ENCODE measurements around the gene MYLK2.
"Not testable (repeated sequence)": the region's sequence is repeated elsewhere in the genome, so short reads cannot be mapped to it uniquely, and the experiment has no call there.

MYLK2 gene

DNA sequence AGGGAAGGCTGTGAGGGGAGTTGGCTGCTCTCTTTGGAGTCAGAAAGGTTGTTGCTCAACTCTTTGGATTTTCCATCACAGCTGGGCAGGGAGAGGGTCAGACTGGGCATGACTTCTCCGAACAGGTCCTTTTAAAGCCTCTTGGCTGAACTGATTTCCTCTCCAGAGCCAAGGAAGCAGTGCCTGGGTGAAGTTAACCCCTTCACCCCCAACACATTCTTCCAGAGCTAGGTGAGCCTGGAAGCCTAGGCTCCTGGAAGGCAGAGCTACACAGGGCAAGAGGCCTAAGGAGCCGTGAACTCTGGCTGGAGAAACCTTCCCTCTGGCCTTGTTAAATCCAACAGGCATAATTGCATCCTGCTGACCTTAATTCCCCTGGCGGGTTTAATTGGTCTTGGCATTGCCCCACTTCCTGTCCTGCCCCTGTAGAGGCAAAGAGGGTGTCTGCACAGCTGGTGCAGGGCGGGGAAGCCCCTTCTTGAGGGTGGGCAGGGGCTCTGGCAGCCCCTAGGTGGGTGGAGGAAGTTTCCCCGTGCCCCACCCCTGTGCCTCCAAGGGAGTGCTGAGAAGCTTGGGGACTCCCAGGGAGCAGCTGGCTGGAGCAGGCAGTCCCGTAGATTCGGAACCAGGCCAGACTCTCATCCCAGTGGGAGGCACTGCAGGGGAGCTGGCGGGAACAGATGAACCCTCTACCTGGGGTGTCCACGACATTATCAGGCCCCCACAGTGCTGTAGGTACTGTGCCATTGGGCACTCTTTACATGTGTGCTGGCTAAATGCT lies 3.6 kb upstream of the MYLK2 start:
- peak in 1 of 58 donors; percentile 30 for DNase-seq

DNA sequence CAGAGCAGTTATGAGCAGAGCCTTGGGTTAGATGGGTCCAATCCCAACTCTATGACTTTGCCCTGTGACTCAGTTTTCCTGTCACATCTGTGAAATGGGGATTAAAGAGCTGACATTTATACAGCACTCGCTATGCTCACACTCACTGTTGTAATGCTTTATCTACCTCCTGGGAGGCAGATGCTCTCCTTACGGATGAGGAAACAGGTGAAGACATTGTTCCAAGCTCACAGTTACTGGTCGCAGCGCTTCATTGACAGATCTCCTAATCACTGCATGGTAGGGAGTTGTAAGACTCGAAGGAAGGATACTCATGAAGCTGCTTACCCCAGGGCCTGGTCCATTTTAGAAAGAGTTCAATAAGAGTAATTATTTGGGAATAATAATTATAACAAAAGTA lies 2.9 kb upstream of the MYLK2 start:
- DNase-seq: no peak

DNA sequence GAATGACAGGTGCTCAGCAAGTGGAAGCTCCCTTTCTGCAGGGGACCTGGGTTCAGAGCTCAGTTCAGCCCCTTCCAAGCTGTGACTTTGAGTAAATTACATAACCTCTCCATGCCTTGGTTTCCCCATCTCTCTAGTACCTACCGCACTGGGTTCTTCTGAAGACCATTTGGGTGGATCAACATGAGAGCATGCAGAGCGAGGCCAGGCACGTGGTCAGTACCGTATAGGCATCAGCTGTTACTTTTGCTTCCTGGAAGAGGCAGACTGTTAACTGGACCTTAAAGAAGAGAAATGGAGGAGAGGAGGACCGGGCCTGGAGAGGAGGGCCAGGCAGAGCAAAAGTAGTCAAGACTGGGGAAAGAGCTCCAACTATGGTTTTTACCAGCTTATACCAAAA lies 1.7 kb upstream of the MYLK2 start:
- no peak for DNase-seq

DNA sequence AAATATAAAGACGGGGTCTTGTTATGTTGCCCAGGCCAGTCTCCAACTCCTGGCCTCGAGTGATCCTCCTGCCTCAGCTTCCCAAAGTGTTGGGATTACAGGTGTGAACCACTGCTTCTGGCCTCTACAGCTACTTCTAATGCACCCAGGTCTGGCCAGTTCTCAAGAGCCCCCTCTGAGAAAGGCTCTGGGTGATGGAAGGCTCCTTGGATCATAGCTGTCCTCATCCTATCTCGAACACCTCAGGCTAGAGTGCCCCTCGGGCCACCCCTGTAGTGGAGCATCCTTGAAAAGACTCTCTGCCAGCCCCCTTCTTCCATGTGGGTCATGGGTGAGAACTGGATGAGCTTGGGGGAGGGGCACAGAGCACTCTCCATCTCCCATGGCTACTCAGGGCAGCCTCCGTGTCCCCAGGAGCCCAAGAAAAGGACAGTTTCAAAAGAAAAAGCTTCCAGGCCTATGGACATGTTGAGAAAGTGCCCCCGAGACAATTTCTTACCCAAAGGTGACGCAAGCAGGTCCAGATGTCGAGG lies 714 bp upstream of the MYLK2 start:
- no peak for DNase-seq

DNA sequence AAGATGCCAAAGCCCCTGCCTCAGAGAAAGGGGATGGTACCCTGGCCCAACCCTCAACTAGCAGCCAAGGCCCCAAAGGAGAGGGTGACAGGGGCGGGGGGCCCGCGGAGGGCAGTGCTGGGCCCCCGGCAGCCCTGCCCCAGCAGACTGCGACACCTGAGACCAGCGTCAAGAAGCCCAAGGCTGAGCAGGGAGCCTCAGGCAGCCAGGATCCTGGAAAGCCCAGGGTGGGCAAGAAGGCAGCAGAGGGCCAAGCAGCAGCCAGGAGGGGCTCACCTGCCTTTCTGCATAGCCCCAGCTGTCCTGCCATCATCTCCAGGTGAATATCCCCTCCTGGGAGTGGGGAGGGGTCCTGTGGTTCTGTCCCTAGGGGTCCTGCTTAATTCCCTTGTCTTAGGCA lies 1.1 kb downstream of the MYLK2 start:
- DNase-seq: no peak

DNA sequence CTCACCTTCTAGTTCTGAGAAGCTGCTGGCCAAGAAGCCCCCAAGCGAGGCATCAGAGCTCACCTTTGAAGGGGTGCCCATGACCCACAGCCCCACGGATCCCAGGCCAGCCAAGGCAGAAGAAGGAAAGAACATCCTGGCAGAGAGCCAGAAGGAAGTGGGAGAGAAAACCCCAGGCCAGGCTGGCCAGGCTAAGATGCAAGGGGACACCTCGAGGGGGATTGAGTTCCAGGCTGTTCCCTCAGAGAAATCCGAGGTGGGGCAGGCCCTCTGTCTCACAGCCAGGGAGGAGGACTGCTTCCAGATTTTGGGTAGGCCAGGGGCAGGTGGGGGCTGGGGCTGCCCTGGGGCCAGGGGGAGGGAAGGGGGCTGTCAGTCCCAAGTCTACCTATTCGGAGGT lies 2.3 kb downstream of the MYLK2 start:
- DNase-seq: no peak

DNA sequence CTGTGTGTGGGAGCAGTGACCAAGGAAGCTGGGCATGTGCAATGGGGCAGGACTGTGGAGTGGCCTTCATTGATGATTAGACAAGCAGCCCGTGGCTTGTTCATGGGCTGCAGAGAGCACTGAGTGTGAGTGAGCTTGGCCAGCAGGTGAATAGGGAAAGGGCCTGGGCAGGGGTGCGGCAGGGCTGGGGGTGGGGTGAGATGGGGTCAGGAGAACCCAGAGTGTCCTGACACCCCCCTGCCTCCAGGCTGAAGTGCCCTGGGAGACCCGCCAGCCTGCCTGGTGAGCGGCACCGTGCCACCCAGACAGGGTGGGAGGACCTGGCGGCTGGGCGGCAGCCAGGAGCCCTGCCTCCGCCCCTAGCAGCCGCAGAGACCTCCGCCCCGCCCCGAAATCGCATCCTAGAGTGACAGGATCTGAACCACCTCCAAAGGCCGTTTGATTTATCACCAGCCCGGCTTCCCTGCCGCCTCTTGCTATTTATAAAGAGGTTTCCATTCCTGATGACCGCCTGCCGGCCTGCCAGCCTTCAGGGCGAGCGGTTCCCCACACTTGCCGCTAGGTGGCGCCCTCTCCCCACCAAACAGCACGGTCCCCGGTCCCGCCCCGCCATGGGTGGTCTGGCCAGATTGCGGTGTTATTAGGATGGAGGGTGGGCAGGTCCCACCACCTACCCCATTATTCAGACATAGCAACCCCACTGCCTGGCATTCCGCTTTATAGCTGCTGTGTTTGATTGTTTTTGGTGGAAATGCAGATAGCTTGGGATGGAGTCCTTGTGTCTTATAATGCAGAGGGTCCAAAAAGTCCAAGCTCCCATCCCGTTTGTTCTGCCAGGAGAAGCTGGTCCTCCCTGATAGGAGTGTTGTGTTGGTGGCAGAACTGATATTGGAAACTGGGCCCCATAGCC lies 3.5 kb downstream of the MYLK2 start:
- peak in 56 of 58 donors; percentile 6 to 80 (median 51) for DNase-seq

DNA sequence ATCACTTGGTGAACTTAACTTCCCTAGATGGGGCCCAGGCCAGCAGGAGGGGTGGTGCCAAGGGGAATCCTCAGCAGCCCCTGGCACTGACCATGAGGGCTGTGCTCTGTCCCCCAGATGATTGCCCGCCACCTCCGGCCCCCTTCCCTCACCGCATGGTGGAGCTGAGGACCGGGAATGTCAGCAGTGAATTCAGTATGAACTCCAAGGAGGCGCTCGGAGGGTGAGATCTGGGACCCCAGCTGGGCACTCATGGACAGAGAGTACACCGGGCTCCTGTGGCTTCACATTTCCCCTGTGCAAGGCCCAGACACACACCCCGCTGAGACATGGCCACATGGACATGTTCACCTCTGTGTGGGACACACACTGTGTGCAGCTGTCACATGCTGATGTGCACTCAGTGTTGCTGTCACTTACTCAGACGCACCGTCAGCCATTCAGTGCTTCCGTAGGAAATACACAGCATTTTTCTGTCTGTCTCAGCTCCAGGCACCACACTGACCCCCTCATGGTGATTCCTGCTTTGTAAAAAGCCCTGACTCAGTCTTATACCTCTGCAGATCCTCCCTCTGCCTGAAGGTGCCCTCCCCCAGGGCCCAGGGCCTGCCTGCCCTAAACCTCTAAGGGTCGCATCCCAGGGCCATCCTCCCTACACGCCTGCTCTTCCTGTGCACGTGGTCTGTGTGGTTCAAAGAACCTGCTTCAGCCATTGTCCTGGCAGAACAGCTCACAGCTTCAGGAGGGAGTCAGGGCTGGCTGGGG lies 4.4 kb downstream of the MYLK2 start:
- no peak for DNase-seq

DNA sequence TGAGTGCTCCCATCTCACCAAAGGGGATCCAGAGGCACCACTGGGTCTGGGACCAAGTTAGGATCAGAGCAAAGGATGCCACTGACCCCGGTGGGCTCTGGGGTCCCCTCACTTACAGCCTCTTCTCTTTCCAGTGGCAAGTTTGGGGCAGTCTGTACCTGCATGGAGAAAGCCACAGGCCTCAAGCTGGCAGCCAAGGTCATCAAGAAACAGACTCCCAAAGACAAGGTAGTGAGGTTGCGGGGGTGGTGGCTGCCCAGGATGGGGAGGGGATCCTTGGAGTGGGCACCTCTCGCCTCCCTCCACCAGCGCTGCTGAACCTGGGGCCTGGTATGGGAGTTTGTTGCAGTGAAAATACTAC lies 4.9 kb downstream of the MYLK2 start:
- no peak for DNase-seq

DNA sequence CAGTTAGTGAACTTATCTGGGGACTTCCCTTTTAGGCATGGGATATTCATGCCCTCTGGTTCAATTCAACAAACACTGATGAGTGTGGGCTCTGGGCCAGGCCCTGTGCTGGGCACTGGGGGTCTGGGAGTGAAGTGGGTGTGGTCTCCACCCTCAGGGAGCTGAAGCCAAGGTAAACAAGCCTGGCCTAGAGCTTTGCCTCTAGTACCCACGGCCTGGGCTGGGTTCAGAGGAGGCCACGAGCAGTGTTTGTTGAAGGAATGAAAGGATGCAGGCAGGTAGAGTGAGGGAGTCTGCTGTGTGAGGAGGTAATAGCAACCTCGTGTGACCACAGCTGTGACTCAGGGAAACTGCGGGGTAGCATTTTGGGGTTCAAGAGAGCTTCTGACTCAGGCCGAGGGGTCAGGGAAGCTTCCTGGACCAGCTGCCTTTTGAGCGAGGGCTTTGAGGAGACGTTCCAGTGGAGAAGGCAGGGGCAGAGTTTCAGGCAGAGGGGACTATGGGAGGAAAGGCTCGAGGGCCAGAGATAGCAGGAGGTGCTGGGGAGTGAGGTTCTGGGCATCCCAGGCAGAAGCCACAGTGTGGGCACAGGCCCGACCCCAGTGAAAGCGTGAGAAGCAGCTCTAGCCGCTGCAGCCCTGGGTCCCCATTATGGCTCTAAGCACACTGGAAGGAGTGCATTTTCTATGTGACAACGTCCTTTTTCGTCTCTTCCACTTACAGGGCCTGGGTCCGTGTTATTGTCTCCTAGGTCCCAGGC lies 5.6 kb downstream of the MYLK2 start:
- no peak for DNase-seq

DNA sequence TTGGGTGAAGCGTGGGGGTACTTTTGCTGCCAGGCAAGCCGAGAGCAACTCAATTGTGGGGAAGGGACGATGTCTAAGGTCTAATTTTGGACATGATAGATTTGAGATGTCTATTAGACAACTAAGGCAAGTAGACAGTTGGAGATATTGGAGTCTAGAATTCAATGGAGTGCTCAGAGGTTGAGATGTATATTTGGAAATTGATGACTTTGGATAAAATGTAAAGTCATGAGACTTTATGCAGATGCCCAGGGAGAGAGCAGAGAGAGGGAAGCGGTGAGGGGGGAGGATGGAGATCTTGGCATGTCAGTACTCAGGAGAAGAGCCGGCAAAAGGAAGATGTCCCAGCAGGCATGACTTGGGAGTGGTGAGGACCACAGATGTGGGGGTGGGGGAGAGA lies 6.9 kb downstream of the MYLK2 start:
- DNase-seq: no peak

DNA sequence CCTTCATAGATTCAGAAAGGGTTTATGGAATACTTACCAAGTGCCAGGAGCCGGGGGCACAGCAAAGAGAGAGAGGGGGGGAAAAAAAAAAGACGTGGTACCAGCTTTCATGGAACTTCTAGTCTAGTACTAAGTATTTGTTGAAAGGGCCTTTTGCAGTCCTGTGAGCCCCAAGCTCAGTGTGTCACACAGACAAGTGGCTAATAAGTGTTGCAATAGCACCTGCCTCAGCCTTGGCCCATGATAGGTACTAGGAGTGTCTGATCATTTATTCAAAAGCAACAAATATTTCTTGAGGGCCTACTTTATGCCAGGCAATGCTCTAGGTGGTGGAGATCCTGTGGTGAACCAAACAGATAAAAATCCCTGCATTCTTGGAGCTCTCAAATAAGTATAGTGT lies 7.9 kb downstream of the MYLK2 start:
- no peak for DNase-seq

DNA sequence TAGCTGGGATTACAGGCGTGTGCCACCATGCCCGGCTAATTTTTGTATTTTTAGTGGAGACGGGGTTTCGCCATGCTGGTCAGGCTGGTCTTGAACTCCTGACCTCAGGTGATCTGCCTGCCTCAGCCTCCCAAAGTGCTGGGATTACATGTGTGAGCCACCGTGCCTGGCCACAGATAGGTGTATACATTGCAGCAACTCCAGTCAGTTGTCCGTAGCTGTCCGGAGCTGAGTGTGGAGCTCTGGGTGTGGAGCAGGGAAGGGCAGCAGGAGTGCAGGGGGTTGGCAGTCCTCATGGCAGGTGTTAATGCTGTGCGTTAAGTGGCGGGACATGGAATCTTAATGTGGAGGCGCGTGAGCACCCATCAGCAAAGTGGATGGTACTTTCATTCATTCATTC lies 8.9 kb downstream of the MYLK2 start:
- DNase-seq: not testable (repeated sequence)

DNA sequence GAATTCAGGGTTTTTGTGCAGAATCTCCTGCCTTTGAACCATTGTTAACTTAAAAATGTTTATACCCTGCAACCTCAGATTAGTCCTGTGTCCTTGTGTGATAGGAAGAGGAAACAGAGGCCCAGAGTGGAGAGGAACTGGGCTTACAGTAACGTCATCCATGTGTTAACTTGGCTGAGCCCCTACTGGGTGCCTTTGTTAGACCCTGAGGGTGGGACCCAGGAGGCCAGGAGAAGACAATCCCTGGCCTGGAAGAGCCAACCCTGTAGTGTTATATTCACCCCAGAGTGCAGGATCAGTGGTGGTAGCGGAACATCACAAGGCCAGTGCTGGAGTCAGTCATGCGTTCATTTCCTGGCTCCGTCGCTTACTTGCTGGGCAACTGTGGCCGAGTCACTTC lies 10.6 kb downstream of the MYLK2 start:
- no peak for DNase-seq

DNA sequence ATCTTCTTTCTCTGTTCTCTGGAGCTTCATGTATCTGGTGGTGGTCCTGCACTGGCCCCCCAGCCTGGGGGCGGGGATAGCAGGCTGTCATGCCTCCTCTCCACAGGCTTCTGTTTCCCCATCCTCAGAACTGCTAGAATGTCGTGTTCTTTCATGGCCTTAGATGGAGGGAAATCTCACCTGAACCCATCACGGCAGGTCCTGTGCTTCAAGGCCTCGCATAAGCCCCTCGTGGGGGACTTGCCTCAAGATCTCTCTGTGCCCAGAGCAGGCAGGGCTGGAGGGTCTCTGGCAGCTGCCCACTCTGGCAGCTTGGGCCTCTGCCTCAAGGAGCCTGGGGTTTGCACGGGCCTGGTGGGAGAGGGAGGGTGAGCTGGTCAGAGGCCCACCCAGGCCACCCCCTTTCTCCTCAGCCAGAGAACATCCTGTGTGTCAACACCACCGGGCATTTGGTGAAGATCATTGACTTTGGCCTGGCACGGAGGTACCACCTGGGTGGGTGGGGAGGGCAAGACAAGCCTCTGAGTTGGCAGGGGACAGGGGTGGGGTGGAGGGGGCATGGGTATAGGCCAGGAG lies 11.3 kb downstream of the MYLK2 start:
- DNase-seq: no peak

DNA sequence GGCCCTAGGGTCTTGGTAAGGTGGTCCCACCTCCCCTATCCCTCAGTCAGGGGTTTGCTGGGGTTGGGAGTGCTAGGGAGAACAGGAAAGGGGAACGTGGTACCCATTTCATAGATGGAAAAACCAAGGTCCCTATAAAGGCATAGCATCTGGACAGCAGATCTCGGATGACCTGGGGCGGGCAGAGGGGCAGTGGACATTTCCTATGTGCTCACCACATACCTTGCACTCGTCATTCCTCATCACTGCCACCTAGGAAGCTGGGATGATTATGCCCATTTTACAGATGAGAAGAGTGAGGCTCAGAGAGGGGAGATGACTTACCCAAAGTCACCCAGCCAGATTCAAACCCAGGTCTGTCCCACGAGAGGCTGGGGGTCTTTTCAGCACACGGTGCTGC lies 12.1 kb downstream of the MYLK2 start:
- DNase-seq: no peak

DNA sequence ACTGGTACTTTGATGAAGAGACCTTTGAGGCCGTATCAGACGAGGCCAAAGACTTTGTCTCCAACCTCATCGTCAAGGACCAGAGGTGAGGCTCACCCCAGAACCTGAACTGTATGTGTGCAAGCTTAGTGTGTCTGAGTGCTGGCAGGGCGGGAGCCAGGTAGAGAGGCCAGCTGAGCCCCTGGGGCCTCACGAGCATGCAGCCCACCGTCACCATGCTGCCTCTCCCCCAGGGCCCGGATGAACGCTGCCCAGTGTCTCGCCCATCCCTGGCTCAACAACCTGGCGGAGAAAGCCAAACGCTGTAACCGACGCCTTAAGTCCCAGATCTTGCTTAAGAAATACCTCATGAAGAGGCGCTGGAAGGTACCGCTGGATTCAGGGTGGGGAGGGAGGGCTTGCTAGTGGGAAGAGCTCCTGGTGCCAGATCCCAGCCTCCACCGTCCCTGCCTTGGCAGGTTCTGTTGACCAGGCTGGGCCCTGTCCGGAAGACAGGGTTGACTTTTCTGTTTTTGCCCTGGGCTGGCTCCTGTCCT lies 12.7 kb downstream of the MYLK2 start:
- DNase-seq: no peak

DNA sequence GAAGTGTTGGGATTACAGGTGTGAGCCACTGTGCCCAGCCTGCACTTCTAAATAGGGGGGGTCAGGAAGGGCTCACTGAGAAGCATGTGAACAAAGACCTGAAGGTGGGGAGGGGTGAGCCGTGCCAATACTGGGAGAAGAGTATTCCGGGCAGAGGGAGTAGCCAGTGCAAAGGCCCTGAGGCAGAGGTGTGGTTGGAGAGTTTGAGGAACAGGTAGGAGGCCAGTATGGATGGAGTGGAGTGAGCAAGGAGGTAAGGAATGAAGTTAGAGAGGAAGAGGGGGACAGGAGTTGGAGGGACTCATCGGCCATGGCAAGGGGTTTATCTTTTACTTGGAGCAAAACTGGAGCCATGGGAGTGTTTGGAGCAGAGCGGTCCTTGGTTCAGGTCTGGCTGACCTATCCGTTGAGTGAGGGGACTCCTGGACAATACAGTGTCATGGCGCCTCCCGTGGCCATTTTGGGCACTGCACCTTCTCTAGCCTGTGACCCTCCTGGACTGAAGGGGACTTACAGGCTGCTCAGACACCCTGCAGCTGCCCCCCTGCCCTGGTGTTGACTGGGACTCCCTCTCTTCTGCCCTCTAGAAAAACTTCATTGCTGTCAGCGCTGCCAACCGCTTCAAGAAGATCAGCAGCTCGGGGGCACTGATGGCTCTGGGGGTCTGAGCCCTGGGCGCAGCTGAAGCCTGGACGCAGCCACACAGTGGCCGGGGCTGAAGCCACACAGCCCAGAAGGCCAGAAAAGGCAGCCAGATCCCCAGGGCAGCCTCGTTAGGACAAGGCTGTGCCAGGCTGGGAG lies 14.2 kb downstream of the MYLK2 start:
- peak in 11 of 58 donors; percentile 1 to 55 (median 13) for DNase-seq

DNA sequence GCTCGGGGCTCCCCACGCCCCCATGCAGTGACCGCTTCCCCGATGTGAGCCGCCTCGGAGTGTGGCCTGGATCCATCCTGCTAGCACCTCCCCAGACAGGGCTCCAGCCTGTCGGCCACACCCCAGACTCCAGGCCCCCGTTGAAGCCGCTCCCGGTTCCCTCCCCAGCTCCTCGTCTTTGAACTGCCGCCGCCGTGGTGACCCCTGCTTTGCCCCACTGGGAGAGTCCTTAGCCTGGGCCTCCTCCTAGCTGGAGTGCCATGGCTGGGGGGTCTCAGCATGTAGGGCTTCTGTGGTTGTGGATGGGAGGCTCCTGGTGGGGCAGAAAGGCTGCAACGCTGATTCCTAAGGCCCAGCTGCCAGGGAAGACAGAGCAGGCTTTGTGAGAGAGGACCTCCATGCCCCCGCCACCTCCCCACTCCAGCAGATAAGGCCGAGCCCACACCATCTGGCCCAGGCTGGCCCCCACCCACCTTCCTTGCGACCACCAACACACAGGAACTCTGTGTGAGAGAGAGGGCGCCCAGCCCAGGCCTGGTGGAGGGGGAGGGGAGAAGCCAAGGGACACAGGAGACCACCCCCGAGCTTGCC lies 14.9 kb downstream of the MYLK2 start:
- DNase-seq: no peak
